Thoracic aorta (tissue), 2 donors: ENCODE results near the gene MDH1B. TPM values are rescaled to one million over a fixed set of nuclear protein-coding genes. Genes with fewer than 3 reads are reported as not detected.

Experiments
- ATAC-seq: fragments of 150-250 bp; one replicate; pipeline ENCODE4 v1.8.0; 2017; ENCODE audit warnings: low read depth; ENCODE audit not compliant: insufficient number of reproducible peaks, low FRiP score
- DNase-seq: peaks from one replicate; pipeline ENCODE4 v3.0.0-alpha.2; 2020; ENCODE audit warnings: low spot score
- H3K27ac ChIP-seq, 2 donors: fragments of 200-600 bp; sonication (generic); 1 replicate in 1 of 2; 2 replicates in 1 of 2; pipeline ENCODE4 v1.5.1; 2016; ENCODE audit warnings: mild to moderate bottlenecking in 2 of 2, moderate library complexity in 2 of 2
- H3K27me3 ChIP-seq: fragments of 200-600 bp; sonication (generic); replicated peaks from 2 replicates; pipeline ENCODE4 v1.6.0; 2016; ENCODE audit warnings: mild to moderate bottlenecking; ENCODE audit not compliant: insufficient read depth
- H3K36me3 ChIP-seq: fragments of 200-600 bp; sonication (generic); one replicate; pipeline ENCODE4 v1.5.1; 2016
- H3K4me1 ChIP-seq, 2 donors: fragments of 200-600 bp; sonication (generic); 1 replicate in 1 of 2; 2 replicates in 1 of 2; pipeline versions ENCODE4 v1.5.1 to v1.6.0; 2016; ENCODE audit warnings: low read depth in 2 of 2, mild to moderate bottlenecking in 1 of 2; ENCODE audit not compliant: control insufficient read depth in 1 of 2
- H3K4me3 ChIP-seq: fragments of 200-600 bp; sonication (generic); 2 replicates; pipeline ENCODE4 v1.5.1; 2016; ENCODE audit warnings: mild to moderate bottlenecking
- H3K9me3 ChIP-seq: fragments of 200-600 bp; sonication (generic); 2 replicates; pipeline ENCODE4 v1.5.1; 2016
- CTCF ChIP-seq: fragments of 200-600 bp; sonication (generic); IDR thresholded peaks from one replicate; pipeline ENCODE4 v1.5.1; 2019; ENCODE audit warnings: antibody characterized with exemption
- total RNA-seq, 2 donors: library from RNA; depleted of rRNA; stranded (reverse); fragments of >200 nt; gene quantifications; one replicate each; pipeline versions ENCODE4 v1.1.0 to v1.2.3, GENCODE V29; 2016

The MDH1B gene
- total RNA-seq, 2 donors from 2014 or later: 1.4 TPM; not detected in 1

DNA sequence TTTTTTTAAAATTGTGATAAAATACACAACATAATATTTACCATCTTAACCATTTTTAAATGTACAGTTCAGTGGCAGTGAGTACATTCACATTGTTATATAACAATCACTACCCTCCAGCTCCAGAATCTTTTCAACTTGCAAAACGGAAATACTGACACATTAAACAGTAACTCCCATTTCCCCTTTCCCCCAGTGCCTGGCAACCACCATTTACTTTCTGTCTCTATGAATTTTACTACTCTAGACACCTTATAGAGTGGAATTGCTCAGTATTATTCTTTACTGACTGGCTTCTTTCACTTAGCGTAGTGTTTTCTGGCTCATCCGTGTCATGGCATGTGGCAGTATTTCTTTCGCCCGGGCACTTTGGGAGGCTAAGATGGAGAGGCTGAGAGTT lies 32.9 kb upstream of the MDH1B start:
- no peaks in the 10 kb centered on the region for H3K27me3 ChIP-seq
- no peaks in the 10 kb centered on the region for H3K9me3 ChIP-seq
- DNase-seq: no peak
- peaks cover 7% of the 10 kb centered on the region for H3K36me3 ChIP-seq
- no peak overlapping the region for H3K4me3 ChIP-seq
- no peak for TF ChIP-seq CTCF
- H3K27ac ChIP-seq: no peak overlapping the region
- no peak for ATAC-seq
- H3K4me1 ChIP-seq: peaks cover 0 to 11% of the 10 kb centered on the region in 2 donors

- H3K4me1 ChIP-seq: peaks cover 0 to 11% of the 10 kb centered on the region in 2 donors
- no peak overlapping the region for H3K4me3 ChIP-seq
- no peaks in the 10 kb centered on the region for H3K9me3 ChIP-seq
- TF ChIP-seq CTCF: no peak
- no peak overlapping the region for H3K27ac ChIP-seq
- DNase-seq (no peak), ATAC-seq (no peak)
- peaks cover 7% of the 10 kb centered on the region for H3K36me3 ChIP-seq
- H3K27me3 ChIP-seq: no peaks in the 10 kb centered on the region
Observed at GRCh38 chr2:206797376-206797775, 32.2 kb upstream of the MDH1B start.

GRCh38 chr2:206792645-206793044 lies 27.5 kb upstream of the MDH1B start:
- H3K4me3 ChIP-seq: no peak overlapping the region
- H3K36me3 ChIP-seq: peaks cover 24% of the 10 kb centered on the region
- no peaks in the 10 kb centered on the region for H3K4me1 ChIP-seq
- no peaks in the 10 kb centered on the region for H3K27me3 ChIP-seq
- no peak for DNase-seq
- no peaks in the 10 kb centered on the region for H3K9me3 ChIP-seq
- H3K27ac ChIP-seq: no peak overlapping the region
- ATAC-seq: no peak
- TF ChIP-seq CTCF: no peak

DNA sequence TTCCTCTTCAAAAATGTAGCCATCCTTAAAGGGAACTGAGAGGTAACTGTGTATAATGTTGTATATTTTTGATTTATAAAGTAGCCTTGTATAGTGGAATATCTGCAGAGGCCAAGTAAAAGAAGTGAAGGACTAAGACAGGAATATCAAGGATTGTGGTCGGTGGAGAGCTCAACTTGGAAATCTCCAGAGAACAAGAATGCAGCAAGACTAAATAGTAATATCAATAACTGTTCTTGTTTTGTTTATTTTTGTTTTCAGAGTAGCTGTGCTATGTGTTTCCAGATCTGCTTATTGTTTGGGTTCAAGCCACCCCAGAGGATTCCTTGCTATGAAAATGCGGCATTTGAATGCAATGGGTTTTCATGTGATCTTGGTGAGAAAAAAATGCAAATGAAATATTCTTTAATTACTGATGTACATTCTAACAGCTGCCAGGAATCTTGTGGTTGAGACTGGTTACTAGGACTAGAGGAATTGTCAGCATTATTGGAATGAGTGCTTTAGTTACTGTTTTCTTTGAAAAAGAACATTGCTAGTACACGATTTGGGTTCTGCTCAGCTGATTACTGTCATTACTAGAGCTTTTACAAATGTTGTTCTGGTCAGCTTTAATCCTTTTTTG lies 25.3 kb upstream of the MDH1B start:
- Histone ChIP-seq H3K9me3 (no peaks in the 10 kb centered on the region), H3K36me3 (peaks cover 31% of the 10 kb centered on the region), H3K27ac (no peak overlapping the region), H3K4me1 (no peaks in the 10 kb centered on the region), H3K4me3 (no peak overlapping the region), H3K27me3 (no peaks in the 10 kb centered on the region)
- no peak for DNase-seq
- no peak for TF ChIP-seq CTCF
- no peak for ATAC-seq

DNA sequence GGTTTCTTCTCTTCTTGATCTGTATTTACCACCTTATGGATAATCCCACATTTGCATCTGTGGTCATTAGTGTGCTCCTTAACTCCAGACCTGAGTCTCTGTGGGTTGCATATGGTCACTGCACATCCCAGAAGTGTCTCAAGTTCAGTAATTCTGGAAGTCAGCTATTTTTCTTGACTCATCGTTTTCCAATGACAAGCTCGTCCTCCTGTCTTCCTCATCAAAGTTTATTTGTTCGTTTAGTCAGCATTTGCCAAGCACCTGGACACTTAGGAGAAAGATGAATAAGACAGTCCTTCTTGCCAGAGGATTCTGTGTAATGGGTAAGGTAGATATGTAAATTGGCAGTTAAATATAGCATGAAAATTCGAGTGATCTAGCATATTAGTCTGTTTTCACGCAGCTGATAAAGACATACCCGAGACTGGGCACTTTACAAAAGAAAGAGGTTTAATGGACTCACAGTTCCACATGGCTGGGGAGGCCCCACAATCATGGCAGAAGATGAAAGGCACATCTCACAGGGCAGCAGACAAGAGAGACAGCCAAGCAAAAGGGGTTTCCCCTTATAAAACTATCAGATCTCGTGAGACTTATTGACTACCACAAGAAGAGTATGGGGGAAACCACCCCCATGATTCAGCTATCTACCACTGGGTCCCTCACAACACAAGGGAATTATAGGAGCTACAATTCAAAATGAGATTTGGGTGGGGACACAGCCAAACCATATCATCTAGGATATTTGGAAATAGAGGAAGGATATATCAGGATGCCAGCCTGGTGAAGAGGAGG lies 19.6 kb upstream of the MDH1B start:
- DNase-seq (no peak), ATAC-seq (no peak)
- TF ChIP-seq CTCF: no peak
- H3K9me3 ChIP-seq: peaks cover 2% of the 10 kb centered on the region
- peaks cover 41% of the 10 kb centered on the region for H3K36me3 ChIP-seq
- no peaks in the 10 kb centered on the region for H3K27me3 ChIP-seq
- no peak overlapping the region for H3K27ac ChIP-seq
- H3K4me1 ChIP-seq: no peaks in the 10 kb centered on the region
- no peak overlapping the region for H3K4me3 ChIP-seq
